ENCODE results near the gene PUS3. TPM values are rescaled to one million over a fixed set of nuclear protein-coding genes. Genes with fewer than 3 reads are reported as not detected.
"Not testable (repeated sequence)": the region's sequence is repeated elsewhere in the genome, so short reads cannot be mapped to it uniquely, and the experiment has no call there.

Gene PUS3
- total RNA-seq, 1 experiment from 2014 or later: 18.6 TPM

DNA sequence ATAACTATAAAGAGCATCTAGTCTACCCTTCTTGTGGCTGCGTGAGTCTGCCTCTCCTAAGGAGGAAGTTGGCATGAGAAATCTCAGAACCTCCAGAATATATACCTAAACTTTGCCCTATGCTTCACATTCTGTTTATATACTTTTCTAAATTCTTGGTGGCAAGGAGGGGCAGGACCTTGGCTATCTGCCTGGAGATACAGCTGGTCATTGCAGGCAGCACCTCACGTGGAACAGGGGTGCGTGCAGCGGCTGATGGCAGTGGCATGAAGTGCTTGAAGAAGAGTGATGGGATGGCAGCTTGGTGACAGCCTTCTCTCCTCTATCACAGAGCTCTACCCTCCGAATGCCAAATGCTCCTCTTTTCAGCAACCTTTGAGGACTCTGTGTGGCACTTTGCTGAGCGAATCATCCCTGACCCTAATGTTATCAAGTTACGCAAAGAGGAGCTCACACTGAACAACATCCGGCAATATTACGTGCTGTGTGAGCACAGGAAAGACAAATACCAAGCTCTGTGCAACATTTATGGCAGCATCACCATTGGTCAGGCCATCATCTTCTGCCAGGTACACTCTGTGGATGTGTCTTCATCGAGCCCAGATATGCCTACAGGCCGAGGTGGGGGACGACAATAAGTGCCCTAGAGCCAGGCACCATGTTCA is 13.8 kb upstream of the PUS3 start (continued):
- TF ChIP-seq, protein P1, sequence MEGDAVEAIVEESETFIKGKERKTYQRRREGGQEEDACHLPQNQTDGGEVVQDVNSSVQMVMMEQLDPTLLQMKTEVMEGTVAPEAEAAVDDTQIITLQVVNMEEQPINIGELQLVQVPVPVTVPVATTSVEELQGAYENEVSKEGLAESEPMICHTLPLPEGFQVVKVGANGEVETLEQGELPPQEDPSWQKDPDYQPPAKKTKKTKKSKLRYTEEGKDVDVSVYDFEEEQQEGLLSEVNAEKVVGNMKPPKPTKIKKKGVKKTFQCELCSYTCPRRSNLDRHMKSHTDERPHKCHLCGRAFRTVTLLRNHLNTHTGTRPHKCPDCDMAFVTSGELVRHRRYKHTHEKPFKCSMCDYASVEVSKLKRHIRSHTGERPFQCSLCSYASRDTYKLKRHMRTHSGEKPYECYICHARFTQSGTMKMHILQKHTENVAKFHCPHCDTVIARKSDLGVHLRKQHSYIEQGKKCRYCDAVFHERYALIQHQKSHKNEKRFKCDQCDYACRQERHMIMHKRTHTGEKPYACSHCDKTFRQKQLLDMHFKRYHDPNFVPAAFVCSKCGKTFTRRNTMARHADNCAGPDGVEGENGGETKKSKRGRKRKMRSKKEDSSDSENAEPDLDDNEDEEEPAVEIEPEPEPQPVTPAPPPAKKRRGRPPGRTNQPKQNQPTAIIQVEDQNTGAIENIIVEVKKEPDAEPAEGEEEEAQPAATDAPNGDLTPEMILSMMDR (IDR thresholded peaks at IDR 0.05): no peak

DNA sequence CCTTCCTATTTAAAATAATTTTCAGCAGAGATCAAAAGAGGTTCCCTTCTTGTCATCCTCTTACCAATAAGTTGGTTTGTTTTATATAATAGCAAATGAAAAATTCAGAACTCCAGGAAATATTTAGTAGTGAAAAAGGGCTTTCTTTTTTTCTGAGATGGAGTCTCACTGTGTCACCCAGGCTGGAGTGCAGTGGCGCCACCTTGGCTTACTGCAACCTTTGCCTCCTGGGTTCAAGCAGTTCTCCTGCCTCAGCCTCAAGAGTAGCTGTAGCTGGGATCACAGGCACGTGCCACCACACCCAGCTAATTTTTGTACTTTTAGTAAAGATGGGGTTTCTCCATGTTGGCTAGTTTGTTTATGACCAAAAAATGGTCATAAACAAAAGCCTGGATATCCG is 11.6 kb upstream of the PUS3 start:
- not testable (repeated sequence) for ATAC-seq; H3K27me3 Mint-ChIP-seq (ENCODE audit: low read depth); H3K27ac Mint-ChIP-seq; H3K9me3 Mint-ChIP-seq; H3K36me3 Mint-ChIP-seq; DNase-seq (ENCODE audit: low spot score); H3K4me3 Mint-ChIP-seq; H3K4me1 Mint-ChIP-seq
- CTCF ChIA-PET: interaction anchor here (0.6 to 1.8 kb wide), 6 partner anchors 11 to 168 kb away, joined by 3 to 10 read pairs (median 3); partner anchors contain the start of gene PUS3
- POLR2A ChIA-PET: interaction anchor here (0.6 kb wide), 1 partner anchor 324 kb away, joined by 4 read pairs; no protein-coding TSS in a partner anchor

DNA sequence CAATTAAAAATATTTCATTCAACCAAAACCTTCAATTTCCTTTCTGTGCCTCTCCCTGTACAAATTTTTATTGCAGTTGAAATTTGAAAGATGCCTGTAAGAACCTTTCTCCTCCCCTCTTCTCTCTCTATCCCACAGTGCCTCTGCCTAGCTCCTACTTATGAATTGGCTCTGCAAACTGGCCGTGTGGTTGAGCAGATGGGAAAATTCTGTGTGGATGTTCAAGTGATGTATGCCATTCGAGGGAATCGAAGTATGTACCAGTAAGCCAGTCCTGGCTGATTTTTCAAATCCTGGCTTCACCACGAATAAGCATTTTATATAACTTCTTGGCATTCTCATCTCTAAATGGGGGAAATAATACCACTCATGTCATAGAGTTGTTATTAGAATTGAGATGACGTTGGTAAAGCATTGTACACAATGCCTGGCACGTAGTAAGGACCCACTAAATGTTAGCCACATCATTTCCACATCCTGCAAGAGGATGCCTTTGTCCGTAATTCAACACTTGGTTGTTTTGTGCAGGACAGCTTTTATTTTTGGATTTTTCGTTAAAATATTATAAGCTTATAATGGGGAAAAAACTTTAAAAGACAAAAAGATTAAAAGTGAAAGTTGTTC is 7.3 kb upstream of the PUS3 start:
- CTCF ChIA-PET: no interaction called here

More for the DNA sequence above, 7.3 kb upstream of the PUS3 start:
- POLR2A ChIA-PET: no interaction called here
- Mint-ChIP-seq H3K9me3 (no peaks in the 10 kb centered on the region), H3K27ac (no peak overlapping the region), H3K4me1 (no peaks in the 10 kb centered on the region), H3K27me3 (ENCODE audit: low read depth) (peaks cover 10% of the 10 kb centered on the region), H3K36me3 (peaks cover 9% of the 10 kb centered on the region), H3K4me3 (no peak overlapping the region)
- ATAC-seq (no peak), DNase-seq (ENCODE audit: low spot score) (no peak)
- TF ChIP-seq MYBL2 (CRISPR knock-in tag; IDR thresholded peaks at IDR 0.05) (no peak), ZNF671 (CRISPR knock-in tag; IDR thresholded peaks at IDR 0.05) (no peak), RELA (CRISPR knock-in tag; IDR thresholded peaks at IDR 0.05; ENCODE audit: borderline replicate concordance) (no peak), ZNF317 (CRISPR knock-in tag; IDR thresholded peaks at IDR 0.05; ENCODE audit: borderline replicate concordance, low read depth) (no peak), JAZF1 (CRISPR knock-in tag; IDR thresholded peaks at IDR 0.05) (no peak), TCF7 (CRISPR knock-in tag; IDR thresholded peaks at IDR 0.05; ENCODE audit: low read depth) (no peak), JUN (CRISPR knock-in tag; IDR thresholded peaks at IDR 0.05) (no peak)
- TF ChIP-seq, protein P2, sequence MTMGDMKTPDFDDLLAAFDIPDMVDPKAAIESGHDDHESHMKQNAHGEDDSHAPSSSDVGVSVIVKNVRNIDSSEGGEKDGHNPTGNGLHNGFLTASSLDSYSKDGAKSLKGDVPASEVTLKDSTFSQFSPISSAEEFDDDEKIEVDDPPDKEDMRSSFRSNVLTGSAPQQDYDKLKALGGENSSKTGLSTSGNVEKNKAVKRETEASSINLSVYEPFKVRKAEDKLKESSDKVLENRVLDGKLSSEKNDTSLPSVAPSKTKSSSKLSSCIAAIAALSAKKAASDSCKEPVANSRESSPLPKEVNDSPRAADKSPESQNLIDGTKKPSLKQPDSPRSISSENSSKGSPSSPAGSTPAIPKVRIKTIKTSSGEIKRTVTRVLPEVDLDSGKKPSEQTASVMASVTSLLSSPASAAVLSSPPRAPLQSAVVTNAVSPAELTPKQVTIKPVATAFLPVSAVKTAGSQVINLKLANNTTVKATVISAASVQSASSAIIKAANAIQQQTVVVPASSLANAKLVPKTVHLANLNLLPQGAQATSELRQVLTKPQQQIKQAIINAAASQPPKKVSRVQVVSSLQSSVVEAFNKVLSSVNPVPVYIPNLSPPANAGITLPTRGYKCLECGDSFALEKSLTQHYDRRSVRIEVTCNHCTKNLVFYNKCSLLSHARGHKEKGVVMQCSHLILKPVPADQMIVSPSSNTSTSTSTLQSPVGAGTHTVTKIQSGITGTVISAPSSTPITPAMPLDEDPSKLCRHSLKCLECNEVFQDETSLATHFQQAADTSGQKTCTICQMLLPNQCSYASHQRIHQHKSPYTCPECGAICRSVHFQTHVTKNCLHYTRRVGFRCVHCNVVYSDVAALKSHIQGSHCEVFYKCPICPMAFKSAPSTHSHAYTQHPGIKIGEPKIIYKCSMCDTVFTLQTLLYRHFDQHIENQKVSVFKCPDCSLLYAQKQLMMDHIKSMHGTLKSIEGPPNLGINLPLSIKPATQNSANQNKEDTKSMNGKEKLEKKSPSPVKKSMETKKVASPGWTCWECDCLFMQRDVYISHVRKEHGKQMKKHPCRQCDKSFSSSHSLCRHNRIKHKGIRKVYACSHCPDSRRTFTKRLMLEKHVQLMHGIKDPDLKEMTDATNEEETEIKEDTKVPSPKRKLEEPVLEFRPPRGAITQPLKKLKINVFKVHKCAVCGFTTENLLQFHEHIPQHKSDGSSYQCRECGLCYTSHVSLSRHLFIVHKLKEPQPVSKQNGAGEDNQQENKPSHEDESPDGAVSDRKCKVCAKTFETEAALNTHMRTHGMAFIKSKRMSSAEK (CRISPR knock-in tag; IDR thresholded peaks at IDR 0.05; ENCODE audit: borderline replicate concordance): no peak
- TF ChIP-seq, protein P3, sequence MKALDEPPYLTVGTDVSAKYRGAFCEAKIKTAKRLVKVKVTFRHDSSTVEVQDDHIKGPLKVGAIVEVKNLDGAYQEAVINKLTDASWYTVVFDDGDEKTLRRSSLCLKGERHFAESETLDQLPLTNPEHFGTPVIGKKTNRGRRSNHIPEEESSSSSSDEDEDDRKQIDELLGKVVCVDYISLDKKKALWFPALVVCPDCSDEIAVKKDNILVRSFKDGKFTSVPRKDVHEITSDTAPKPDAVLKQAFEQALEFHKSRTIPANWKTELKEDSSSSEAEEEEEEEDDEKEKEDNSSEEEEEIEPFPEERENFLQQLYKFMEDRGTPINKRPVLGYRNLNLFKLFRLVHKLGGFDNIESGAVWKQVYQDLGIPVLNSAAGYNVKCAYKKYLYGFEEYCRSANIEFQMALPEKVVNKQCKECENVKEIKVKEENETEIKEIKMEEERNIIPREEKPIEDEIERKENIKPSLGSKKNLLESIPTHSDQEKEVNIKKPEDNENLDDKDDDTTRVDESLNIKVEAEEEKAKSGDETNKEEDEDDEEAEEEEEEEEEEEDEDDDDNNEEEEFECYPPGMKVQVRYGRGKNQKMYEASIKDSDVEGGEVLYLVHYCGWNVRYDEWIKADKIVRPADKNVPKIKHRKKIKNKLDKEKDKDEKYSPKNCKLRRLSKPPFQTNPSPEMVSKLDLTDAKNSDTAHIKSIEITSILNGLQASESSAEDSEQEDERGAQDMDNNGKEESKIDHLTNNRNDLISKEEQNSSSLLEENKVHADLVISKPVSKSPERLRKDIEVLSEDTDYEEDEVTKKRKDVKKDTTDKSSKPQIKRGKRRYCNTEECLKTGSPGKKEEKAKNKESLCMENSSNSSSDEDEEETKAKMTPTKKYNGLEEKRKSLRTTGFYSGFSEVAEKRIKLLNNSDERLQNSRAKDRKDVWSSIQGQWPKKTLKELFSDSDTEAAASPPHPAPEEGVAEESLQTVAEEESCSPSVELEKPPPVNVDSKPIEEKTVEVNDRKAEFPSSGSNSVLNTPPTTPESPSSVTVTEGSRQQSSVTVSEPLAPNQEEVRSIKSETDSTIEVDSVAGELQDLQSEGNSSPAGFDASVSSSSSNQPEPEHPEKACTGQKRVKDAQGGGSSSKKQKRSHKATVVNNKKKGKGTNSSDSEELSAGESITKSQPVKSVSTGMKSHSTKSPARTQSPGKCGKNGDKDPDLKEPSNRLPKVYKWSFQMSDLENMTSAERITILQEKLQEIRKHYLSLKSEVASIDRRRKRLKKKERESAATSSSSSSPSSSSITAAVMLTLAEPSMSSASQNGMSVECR (CRISPR knock-in tag; IDR thresholded peaks at IDR 0.05; ENCODE audit: borderline replicate concordance): no peak
- TF ChIP-seq, protein P4, sequence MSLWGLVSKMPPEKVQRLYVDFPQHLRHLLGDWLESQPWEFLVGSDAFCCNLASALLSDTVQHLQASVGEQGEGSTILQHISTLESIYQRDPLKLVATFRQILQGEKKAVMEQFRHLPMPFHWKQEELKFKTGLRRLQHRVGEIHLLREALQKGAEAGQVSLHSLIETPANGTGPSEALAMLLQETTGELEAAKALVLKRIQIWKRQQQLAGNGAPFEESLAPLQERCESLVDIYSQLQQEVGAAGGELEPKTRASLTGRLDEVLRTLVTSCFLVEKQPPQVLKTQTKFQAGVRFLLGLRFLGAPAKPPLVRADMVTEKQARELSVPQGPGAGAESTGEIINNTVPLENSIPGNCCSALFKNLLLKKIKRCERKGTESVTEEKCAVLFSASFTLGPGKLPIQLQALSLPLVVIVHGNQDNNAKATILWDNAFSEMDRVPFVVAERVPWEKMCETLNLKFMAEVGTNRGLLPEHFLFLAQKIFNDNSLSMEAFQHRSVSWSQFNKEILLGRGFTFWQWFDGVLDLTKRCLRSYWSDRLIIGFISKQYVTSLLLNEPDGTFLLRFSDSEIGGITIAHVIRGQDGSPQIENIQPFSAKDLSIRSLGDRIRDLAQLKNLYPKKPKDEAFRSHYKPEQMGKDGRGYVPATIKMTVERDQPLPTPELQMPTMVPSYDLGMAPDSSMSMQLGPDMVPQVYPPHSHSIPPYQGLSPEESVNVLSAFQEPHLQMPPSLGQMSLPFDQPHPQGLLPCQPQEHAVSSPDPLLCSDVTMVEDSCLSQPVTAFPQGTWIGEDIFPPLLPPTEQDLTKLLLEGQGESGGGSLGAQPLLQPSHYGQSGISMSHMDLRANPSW (CRISPR knock-in tag; conservative IDR thresholded peaks at IDR 0.05; ENCODE audit: low read depth): no peak
- TF ChIP-seq, protein P5, sequence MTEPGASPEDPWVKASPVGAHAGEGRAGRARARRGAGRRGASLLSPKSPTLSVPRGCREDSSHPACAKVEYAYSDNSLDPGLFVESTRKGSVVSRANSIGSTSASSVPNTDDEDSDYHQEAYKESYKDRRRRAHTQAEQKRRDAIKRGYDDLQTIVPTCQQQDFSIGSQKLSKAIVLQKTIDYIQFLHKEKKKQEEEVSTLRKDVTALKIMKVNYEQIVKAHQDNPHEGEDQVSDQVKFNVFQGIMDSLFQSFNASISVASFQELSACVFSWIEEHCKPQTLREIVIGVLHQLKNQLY (CRISPR knock-in tag; IDR thresholded peaks at IDR 0.05): no peak
